ENCODE results near the gene PCYT2. TPM values are rescaled to one million over a fixed set of nuclear protein-coding genes. Genes with fewer than 3 reads are reported as not detected.

The PCYT2 gene
- total RNA-seq, 2 experiments from 2014 or later: 20.5 to 22.6 TPM

- DNase-seq (no peak), ATAC-seq (no peak)
- H3K4me3 Mint-ChIP-seq: no peak overlapping the region
- H3K27ac Mint-ChIP-seq: no peak overlapping the region
- ChIA-PET CTCF (interaction anchor here (1.5 kb wide), 1 partner anchor 9 kb away, joined by 4 read pairs; no protein-coding TSS in a partner anchor), POLR2A (no interaction called here)
- H3K36me3 Mint-ChIP-seq (ENCODE audit: low read depth): peaks cover 5% of the 10 kb centered on the region
- H3K9me3 Mint-ChIP-seq: no peaks in the 10 kb centered on the region
- intact Hi-C loops (cut with micrococcal nuclease): no loop called here
- H3K27me3 Mint-ChIP-seq: peaks cover 6% of the 10 kb centered on the region
- peaks cover 2% of the 10 kb centered on the region for H3K4me1 Mint-ChIP-seq (ENCODE audit: low read depth)
- TF ChIP-seq CTCF (IDR thresholded peaks at IDR 0.05): no peak
Measured at GRCh38 chr17:81904600-81905423, 6.4 kb downstream of the PCYT2 start.

- intact Hi-C loops (cut with micrococcal nuclease): no loop called here
- Mint-ChIP-seq H3K4me3 (no peak overlapping the region), H3K36me3 (ENCODE audit: low read depth) (peaks cover 6% of the 10 kb centered on the region), H3K27me3 (peaks cover 6% of the 10 kb centered on the region), H3K4me1 (ENCODE audit: low read depth) (peaks cover 2% of the 10 kb centered on the region), H3K9me3 (no peaks in the 10 kb centered on the region), H3K27ac (no peak overlapping the region)
- ChIA-PET POLR2A (interaction anchor here (0.8 to 3.5 kb wide), 2 partner anchors 12 to 62 kb away, joined by 3 to 14 read pairs; partner anchors contain the start of genes ALYREF and ANAPC11), CTCF (no interaction called here)
- ATAC-seq (no peak), DNase-seq (no peak)
- TF ChIP-seq CTCF (IDR thresholded peaks at IDR 0.05): no peak
Measured at GRCh38 chr17:81903896-81904599, 7.2 kb downstream of the PCYT2 start.

GRCh38 chr17:81903415-81903831 is 7.8 kb downstream of the PCYT2 start:
- Mint-ChIP-seq H3K27me3 (peaks cover 6% of the 10 kb centered on the region), H3K36me3 (ENCODE audit: low read depth) (peaks cover 6% of the 10 kb centered on the region), H3K9me3 (no peaks in the 10 kb centered on the region), H3K4me3 (no peak overlapping the region), H3K4me1 (ENCODE audit: low read depth) (peaks cover 2% of the 10 kb centered on the region), H3K27ac (no peak overlapping the region)
- CTCF ChIA-PET: no interaction called here
- DNase-seq (no peak), ATAC-seq (no peak)
- TF ChIP-seq CTCF (IDR thresholded peaks at IDR 0.05): no peak
- POLR2A ChIA-PET: interaction anchor here (0.8 to 3.5 kb wide), 3 partner anchors 11 to 61 kb away, joined by 3 to 14 read pairs (median 4); partner anchors contain the start of genes ALYREF and ANAPC11
- intact Hi-C loops (cut with micrococcal nuclease): no loop called here

GRCh38 chr17:81902653-81903414 is 8.4 kb downstream of the PCYT2 start:
- Mint-ChIP-seq H3K36me3 (ENCODE audit: low read depth) (peaks cover 8% of the 10 kb centered on the region), H3K9me3 (no peaks in the 10 kb centered on the region), H3K4me1 (ENCODE audit: low read depth) (peaks cover 2% of the 10 kb centered on the region), H3K4me3 (no peak overlapping the region), H3K27ac (no peak overlapping the region), H3K27me3 (peaks cover 6% of the 10 kb centered on the region)
- POLR2A ChIA-PET: interaction anchor here (0.8 to 3.5 kb wide), 3 partner anchors 11 to 60 kb away, joined by 3 to 14 read pairs (median 4); partner anchors contain the start of genes ALYREF and ANAPC11
- CTCF ChIA-PET: no interaction called here
- DNase-seq: no peak
- TF ChIP-seq CTCF (IDR thresholded peaks at IDR 0.05): no peak
- intact Hi-C loops (cut with micrococcal nuclease): no loop called here
- ATAC-seq: peak; percentile 34

Measured in activated CD8-positive, alpha-beta T cell treated with anti-CD3 and anti-CD28 coated beads for 36 hours (primary cell).